ENCODE data around the gene KCNQ5.
A peak's percentile ranks its signal among the peaks of the same experiment; 100 is the strongest.

Gene KCNQ5

DNA sequence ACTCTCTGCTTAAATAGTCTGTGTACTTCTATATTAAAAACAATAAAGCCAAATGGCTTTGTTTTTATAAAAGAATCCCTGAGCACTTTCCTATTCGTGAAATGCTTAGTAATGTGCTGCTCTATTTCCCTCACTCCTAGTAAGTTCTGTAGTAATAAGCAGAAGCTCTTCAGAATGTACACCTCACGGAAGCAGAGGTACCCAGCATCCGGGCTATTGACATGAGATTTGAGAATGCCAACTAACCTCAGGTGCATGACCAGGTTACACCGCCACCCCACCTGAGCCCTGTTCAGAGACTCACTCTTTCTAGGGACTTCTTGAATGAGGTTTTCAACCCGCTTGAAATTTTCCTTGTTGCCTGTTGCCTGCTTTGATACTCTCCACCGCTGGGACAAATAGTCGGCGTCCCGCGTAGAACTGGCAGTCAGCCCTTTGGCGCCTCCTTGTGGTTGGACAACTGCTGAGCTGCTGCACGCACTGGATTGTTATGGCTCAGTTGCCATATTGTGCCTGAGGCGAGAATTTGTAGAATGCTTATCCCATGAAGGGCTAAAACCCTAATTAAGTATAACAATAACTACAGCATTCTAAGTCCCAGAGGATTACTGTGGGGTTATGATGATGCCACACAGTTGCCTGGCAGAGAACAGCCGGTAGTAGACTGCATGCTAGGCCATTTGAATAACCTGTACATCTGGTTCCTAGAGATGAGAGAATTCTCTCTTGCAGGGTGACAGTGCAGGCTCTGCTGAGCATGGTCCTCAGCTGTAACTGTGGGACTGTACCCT, 508.0 kb downstream of the KCNQ5 start (continued):
- TF ChIP-seq, protein P1, sequence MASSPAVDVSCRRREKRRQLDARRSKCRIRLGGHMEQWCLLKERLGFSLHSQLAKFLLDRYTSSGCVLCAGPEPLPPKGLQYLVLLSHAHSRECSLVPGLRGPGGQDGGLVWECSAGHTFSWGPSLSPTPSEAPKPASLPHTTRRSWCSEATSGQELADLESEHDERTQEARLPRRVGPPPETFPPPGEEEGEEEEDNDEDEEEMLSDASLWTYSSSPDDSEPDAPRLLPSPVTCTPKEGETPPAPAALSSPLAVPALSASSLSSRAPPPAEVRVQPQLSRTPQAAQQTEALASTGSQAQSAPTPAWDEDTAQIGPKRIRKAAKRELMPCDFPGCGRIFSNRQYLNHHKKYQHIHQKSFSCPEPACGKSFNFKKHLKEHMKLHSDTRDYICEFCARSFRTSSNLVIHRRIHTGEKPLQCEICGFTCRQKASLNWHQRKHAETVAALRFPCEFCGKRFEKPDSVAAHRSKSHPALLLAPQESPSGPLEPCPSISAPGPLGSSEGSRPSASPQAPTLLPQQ (tag by site-specific recombination; IDR thresholded peaks at IDR 0.05) = no peak
- TF ChIP-seq ZNF114 (tag by site-specific recombination; IDR thresholded peaks at IDR 0.05) = no peak
- no peak for TF ChIP-seq ZNF830 (tag by site-specific recombination; IDR thresholded peaks at IDR 0.05; ENCODE audit: low read depth)
- no peak for TF ChIP-seq ZNF23 (tag by site-specific recombination; IDR thresholded peaks at IDR 0.05; ENCODE audit: borderline replicate concordance)
- peak; percentile 62; the same call in 1 of the 2 replicates for TF ChIP-seq ZBTB17 (tag by site-specific recombination; IDR thresholded peaks at IDR 0.05)
- TF ChIP-seq, protein P2, sequence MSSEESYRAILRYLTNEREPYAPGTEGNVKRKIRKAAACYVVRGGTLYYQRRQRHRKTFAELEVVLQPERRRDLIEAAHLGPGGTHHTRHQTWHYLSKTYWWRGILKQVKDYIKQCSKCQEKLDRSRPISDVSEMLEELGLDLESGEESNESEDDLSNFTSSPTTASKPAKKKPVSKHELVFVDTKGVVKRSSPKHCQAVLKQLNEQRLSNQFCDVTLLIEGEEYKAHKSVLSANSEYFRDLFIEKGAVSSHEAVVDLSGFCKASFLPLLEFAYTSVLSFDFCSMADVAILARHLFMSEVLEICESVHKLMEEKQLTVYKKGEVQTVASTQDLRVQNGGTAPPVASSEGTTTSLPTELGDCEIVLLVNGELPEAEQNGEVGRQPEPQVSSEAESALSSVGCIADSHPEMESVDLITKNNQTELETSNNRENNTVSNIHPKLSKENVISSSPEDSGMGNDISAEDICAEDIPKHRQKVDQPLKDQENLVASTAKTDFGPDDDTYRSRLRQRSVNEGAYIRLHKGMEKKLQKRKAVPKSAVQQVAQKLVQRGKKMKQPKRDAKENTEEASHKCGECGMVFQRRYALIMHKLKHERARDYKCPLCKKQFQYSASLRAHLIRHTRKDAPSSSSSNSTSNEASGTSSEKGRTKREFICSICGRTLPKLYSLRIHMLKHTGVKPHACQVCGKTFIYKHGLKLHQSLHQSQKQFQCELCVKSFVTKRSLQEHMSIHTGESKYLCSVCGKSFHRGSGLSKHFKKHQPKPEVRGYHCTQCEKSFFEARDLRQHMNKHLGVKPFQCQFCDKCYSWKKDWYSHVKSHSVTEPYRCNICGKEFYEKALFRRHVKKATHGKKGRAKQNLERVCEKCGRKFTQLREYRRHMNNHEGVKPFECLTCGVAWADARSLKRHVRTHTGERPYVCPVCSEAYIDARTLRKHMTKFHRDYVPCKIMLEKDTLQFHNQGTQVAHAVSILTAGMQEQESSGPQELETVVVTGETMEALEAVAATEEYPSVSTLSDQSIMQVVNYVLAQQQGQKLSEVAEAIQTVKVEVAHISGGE (tag by site-specific recombination; conservative IDR thresholded peaks at IDR 0.05; ENCODE audit: low read depth) = no peak
- TF ChIP-seq, protein P3, sequence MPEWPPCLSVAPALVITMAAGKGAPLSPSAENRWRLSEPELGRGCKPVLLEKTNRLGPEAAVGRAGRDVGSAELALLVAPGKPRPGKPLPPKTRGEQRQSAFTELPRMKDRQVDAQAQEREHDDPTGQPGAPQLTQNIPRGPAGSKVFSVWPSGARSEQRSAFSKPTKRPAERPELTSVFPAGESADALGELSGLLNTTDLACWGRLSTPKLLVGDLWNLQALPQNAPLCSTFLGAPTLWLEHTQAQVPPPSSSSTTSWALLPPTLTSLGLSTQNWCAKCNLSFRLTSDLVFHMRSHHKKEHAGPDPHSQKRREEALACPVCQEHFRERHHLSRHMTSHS (tag by site-specific recombination; IDR thresholded peaks at IDR 0.05) = no peak
- no peak for TF ChIP-seq ZNF391 (tag by site-specific recombination; IDR thresholded peaks at IDR 0.05; ENCODE audit: borderline replicate concordance, low read depth)
- TF ChIP-seq ZNF138 (tag by site-specific recombination; IDR thresholded peaks at IDR 0.05; ENCODE audit: borderline replicate concordance) = no peak
- TF ChIP-seq ZNF529 (tag by site-specific recombination; IDR thresholded peaks at IDR 0.05; ENCODE audit: insufficient replicate concordance) = no peak
- TF ChIP-seq, protein P4, sequence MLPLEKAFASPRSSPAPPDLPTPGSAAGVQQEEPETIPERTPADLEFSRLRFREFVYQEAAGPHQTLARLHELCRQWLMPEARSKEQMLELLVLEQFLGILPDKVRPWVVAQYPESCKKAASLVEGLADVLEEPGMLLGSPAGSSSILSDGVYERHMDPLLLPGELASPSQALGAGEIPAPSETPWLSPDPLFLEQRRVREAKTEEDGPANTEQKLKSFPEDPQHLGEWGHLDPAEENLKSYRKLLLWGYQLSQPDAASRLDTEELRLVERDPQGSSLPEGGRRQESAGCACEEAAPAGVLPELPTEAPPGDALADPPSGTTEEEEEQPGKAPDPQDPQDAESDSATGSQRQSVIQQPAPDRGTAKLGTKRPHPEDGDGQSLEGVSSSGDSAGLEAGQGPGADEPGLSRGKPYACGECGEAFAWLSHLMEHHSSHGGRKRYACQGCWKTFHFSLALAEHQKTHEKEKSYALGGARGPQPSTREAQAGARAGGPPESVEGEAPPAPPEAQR (tag by site-specific recombination; IDR thresholded peaks at IDR 0.05) = no peak
- TF ChIP-seq ZNF654 (tag by site-specific recombination; IDR thresholded peaks at IDR 0.05; ENCODE audit: low read depth) = peak; percentile 95
- peak; percentile 87 for TF ChIP-seq ZNF600 (tag by site-specific recombination; IDR thresholded peaks at IDR 0.05)
- TF ChIP-seq, protein P5, sequence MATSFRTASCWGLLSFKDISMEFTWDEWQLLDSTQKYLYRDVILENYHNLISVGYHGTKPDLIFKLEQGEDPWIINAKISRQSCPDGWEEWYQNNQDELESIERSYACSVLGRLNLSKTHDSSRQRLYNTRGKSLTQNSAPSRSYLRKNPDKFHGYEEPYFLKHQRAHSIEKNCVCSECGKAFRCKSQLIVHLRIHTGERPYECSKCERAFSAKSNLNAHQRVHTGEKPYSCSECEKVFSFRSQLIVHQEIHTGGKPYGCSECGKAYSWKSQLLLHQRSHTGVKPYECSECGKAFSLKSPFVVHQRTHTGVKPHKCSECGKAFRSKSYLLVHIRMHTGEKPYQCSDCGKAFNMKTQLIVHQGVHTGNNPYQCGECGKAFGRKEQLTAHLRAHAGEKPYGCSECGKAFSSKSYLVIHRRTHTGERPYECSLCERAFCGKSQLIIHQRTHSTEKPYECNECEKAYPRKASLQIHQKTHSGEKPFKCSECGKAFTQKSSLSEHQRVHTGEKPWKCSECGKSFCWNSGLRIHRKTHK (tag by site-specific recombination; IDR thresholded peaks at IDR 0.05) = no peak
- TF ChIP-seq GFI1B (tag by site-specific recombination; IDR thresholded peaks at IDR 0.05) = no peak
- TF ChIP-seq ZNF19 (tag by site-specific recombination; IDR thresholded peaks at IDR 0.05; ENCODE audit: low read depth) = no peak
- TF ChIP-seq SETDB1 (IDR thresholded peaks at IDR 0.05; ENCODE audit: insufficient read length, low read length) = no peak
- TF ChIP-seq ZBTB8A (tag by site-specific recombination; IDR thresholded peaks at IDR 0.05) = peak; percentile 67
- TF ChIP-seq ZNF571 (tag by site-specific recombination; IDR thresholded peaks at IDR 0.05) = no peak
- TF ChIP-seq ZIC2 (tag by site-specific recombination; IDR thresholded peaks at IDR 0.05) = peak; percentile 37; the same call in 1 of the 2 replicates
- no peak for TF ChIP-seq ZNF324 (tag by site-specific recombination; IDR thresholded peaks at IDR 0.05)
- TF ChIP-seq, protein P6, sequence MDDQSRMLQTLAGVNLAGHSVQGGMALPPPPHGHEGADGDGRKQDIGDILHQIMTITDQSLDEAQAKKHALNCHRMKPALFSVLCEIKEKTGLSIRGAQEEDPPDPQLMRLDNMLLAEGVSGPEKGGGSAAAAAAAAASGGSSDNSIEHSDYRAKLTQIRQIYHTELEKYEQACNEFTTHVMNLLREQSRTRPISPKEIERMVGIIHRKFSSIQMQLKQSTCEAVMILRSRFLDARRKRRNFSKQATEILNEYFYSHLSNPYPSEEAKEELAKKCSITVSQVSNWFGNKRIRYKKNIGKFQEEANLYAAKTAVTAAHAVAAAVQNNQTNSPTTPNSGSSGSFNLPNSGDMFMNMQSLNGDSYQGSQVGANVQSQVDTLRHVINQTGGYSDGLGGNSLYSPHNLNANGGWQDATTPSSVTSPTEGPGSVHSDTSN (CRISPR knock-in tag; IDR thresholded peaks at IDR 0.05) = no peak
- no peak for TF ChIP-seq ZNF292 (tag by site-specific recombination; IDR thresholded peaks at IDR 0.05; ENCODE audit: borderline replicate concordance, low read depth)
- TF ChIP-seq, protein P7, sequence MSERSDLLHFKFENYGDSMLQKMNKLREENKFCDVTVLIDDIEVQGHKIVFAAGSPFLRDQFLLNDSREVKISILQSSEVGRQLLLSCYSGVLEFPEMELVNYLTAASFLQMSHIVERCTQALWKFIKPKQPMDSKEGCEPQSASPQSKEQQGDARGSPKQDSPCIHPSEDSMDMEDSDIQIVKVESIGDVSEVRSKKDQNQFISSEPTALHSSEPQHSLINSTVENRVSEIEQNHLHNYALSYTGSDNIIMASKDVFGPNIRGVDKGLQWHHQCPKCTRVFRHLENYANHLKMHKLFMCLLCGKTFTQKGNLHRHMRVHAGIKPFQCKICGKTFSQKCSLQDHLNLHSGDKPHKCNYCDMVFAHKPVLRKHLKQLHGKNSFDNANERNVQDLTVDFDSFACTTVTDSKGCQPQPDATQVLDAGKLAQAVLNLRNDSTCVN (tag by site-specific recombination; optimal IDR thresholded peaks at IDR 0.05) = peak; percentile 16
- TF ChIP-seq GLIS2 (tag by site-specific recombination; IDR thresholded peaks at IDR 0.05) = no peak
- no peak for TF ChIP-seq ZNF514 (tag by site-specific recombination; IDR thresholded peaks at IDR 0.05)
- TF ChIP-seq ZNF202 (tag by site-specific recombination; IDR thresholded peaks at IDR 0.05; ENCODE audit: borderline replicate concordance) = no peak
- TF ChIP-seq ZNF214 (tag by site-specific recombination; IDR thresholded peaks at IDR 0.05; ENCODE audit: borderline replicate concordance) = no peak

All from HEK293 (cell line).